ENCODE results near the gene ATG16L1. TPM values are rescaled to one million over a fixed set of nuclear protein-coding genes. Genes with fewer than 3 reads are reported as not detected.

ATG16L1 gene
- total and polyA plus RNA-seq, 2 donors (not counting 3 experiments of a cell fraction or from before 2014, with no cell fraction given): 18.1 to 29.8 TPM

DNA sequence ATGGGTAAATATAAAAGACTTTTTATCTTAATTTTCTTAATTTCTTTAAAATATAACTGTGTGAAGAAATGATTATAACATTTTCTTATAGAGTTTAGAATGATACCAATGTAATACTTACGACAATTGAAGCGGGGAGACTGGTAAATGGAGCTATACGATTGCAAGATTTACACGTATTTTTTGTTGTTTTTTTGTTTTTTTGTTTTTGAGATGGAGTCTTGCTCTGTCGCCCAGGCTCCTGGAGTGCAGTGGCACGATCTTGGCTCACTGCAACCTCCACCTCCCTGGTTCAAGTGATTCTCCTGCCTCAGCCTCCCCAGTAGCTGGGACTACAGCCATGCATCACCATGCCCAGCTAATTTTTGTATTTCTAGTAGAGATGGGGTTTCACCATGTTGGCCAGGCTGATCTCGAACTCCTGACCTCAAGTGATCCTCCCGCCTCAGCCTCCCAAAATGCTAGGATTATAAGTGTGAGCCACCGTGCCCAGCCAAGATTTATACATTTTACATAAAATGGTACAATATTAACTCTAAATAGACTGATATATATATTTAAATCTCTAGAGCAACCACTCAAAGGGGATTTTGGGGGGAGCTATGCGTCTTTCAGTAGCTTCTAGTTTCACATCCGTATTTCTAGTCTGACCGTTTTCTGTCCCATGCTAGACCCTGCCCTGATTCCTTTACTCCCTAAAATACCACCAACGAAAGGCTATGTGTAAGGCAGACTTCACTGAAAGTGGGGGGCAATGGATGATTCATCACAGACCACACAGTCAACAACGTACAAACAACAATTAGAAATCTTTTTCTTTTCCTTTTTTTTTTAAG is 28.2 kb upstream of the ATG16L1 start:
- TF ChIP-seq MAX (IDR thresholded peaks at IDR 0.05; ENCODE audit: insufficient read depth, insufficient read length): no peak
- no peak for TF ChIP-seq JUN (IDR thresholded peaks at IDR 0.05; ENCODE audit: borderline replicate concordance, insufficient read depth, insufficient read length, low read depth)
- TF ChIP-seq EZH2 (IDR thresholded peaks at IDR 0.05; ENCODE audit: borderline replicate concordance, low read depth, low read length, severe bottlenecking): no peak
- TF ChIP-seq, protein P1, sequence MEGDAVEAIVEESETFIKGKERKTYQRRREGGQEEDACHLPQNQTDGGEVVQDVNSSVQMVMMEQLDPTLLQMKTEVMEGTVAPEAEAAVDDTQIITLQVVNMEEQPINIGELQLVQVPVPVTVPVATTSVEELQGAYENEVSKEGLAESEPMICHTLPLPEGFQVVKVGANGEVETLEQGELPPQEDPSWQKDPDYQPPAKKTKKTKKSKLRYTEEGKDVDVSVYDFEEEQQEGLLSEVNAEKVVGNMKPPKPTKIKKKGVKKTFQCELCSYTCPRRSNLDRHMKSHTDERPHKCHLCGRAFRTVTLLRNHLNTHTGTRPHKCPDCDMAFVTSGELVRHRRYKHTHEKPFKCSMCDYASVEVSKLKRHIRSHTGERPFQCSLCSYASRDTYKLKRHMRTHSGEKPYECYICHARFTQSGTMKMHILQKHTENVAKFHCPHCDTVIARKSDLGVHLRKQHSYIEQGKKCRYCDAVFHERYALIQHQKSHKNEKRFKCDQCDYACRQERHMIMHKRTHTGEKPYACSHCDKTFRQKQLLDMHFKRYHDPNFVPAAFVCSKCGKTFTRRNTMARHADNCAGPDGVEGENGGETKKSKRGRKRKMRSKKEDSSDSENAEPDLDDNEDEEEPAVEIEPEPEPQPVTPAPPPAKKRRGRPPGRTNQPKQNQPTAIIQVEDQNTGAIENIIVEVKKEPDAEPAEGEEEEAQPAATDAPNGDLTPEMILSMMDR (IDR thresholded peaks at IDR 0.05; ENCODE audit: extremely low read depth in 1 of 2, insufficient read depth in 1 of 2, low read depth in 1 of 2, low read length in 2 of 2): no peak
- TF ChIP-seq POLR2A (IDR thresholded peaks at IDR 0.05; ENCODE audit: low read depth, low read length): no peak
- TF ChIP-seq MYC (IDR thresholded peaks at IDR 0.05; ENCODE audit: low read depth, low read length): no peak
- TF ChIP-seq POLR2AphosphoS5 (IDR thresholded peaks at IDR 0.05; ENCODE audit: insufficient read depth, low read depth, low read length): no peak
- no peak for TF ChIP-seq GATA2 (IDR thresholded peaks at IDR 0.05; ENCODE audit: insufficient read depth, insufficient read length, low read depth, low read length)
- no peak for TF ChIP-seq FOS (IDR thresholded peaks at IDR 0.05; ENCODE audit: borderline replicate concordance, insufficient read depth, low read length)
- CTCF ChIA-PET: interaction anchor here (1.1 to 1.7 kb wide), 2 partner anchors 16 to 194 kb away, joined by 3 to 4 read pairs; no protein-coding TSS in a partner anchor
- intact Hi-C loops (cut with micrococcal nuclease): no loop called here

More for the DNA sequence above, 28.2 kb upstream of the ATG16L1 start:
- no TSS peak for BruUV-seq (replicated peaks)
- Histone ChIP-seq H3K9me1 (replicated peaks; ENCODE audit: control insufficient read depth, extremely low read depth, insufficient read depth, low read length) (no peaks in the 10 kb centered on the region), H3K9ac (replicated peaks; ENCODE audit: extremely low read depth, insufficient read depth, low read length) (no peak overlapping the region), H3K27ac (ENCODE audit: insufficient read depth, low read depth, low read length) (no peak overlapping the region), H3K4me2 (ENCODE audit: insufficient read depth, low read length) (no peak overlapping the region), H3K27me3 (ENCODE audit: control insufficient read depth in 2 of 2, insufficient read depth in 2 of 2, low read length in 2 of 2) (peaks cover 0 to 5% of the 10 kb centered on the region in 2 experiments), H2AFZ (ENCODE audit: low read depth, low read length) (no peak overlapping the region), H3K79me2 (ENCODE audit: control insufficient read depth, insufficient read depth, low read length) (no peaks in the 10 kb centered on the region), H3K4me3 (replicated peaks in 1 of 3; ENCODE audit: insufficient read depth in 1 of 3, low read depth in 1 of 3, low read length in 3 of 3) (no peak overlapping the region), H3K36me3 (ENCODE audit: control insufficient read depth in 2 of 2, extremely low read depth in 1 of 2, insufficient read depth in 2 of 2, low read length in 2 of 2) (no peaks in the 10 kb centered on the region), H3K4me1 (ENCODE audit: control insufficient read depth, extremely low read depth, insufficient read depth, low read length) (no peaks in the 10 kb centered on the region), H3K9me3 (replicated peaks; ENCODE audit: control insufficient read depth, insufficient read depth, low read length) (no peaks in the 10 kb centered on the region), H4K20me1 (replicated peaks; ENCODE audit: control insufficient read depth, extremely low read depth, insufficient read depth, low read length) (no peaks in the 10 kb centered on the region)
- POLR2A ChIA-PET: interaction anchor here (1.2 kb wide), 1 partner anchor 21 kb away, joined by 5 read pairs; no protein-coding TSS in a partner anchor
- dilution Hi-C loops (cut with MboI; ENCODE audit: extremely low pct_ligation_motif_present, low sequenced_read_pairs): no loop called here
- DNase-seq (ENCODE audit: low read depth, low spot score) (no peak), FAIRE-seq (no peak)
